Caco-2 (cell line): ENCODE results near the gene LRRC7. TPM values are rescaled to one million over a fixed set of nuclear protein-coding genes. Genes with fewer than 3 reads are reported as not detected.

Experiments used
- BruUV-seq: library from RNA; stranded (reverse); fragments of 400-500 nt; replicated peaks from 2 replicates; lab custom pipeline; 2021; lab: Mats Ljungman, UMichigan
- CTCF ChIA-PET: fragments of 300-600 bp; sonication (Branson Sonifier 250); formaldehyde crosslinking; loops from one replicate; lab custom pipeline; 2022; ENCODE audit warnings: antibody characterized with exemption; lab: Charles Lee
- POLR2A ChIA-PET: fragments of 300-600 bp; sonication (Branson Sonifier 250); formaldehyde crosslinking; loops from one replicate; lab custom pipeline; 2022; ENCODE audit warnings: antibody characterized with exemption; lab: Charles Lee
- DNase-seq, 2 experiments: peaks; one replicate each; pipeline versions ENCODE4 v3.0.0 to v3.0.0-alpha.2; 2020 to 2022
- H3K27me3 ChIP-seq: replicated peaks from 2 replicates; pipeline ENCODE4 v1.6.0; 2011; ENCODE audit warnings: low read length; ENCODE audit not compliant: control insufficient read depth, insufficient read depth
- H3K36me3 ChIP-seq: 2 replicates; pipeline ENCODE4 v1.5.1; 2011; ENCODE audit warnings: low read length; ENCODE audit not compliant: control insufficient read depth, insufficient read depth
- H3K4me1 ChIP-seq: fragments of 250-450 bp; sonication (Bioruptor Pico); 2 replicates; pipeline ENCODE4 v1.5.1; 2020; ENCODE audit warnings: mild to moderate bottlenecking
- H3K4me3 ChIP-seq: 2 replicates; pipeline ENCODE4 v1.5.1; 2011; ENCODE audit warnings: low read depth, mild to moderate bottlenecking, control low read depth, low read length
- H3K9me3 ChIP-seq: fragments of 250-450 bp; sonication (Bioruptor Pico); 2 replicates; pipeline ENCODE4 v1.5.1; 2020; ENCODE audit warnings: mild to moderate bottlenecking, moderate library complexity
- H3K27ac Mint-ChIP-seq: one replicate; pipeline ENCODE4 v1.8.0; 2022; ENCODE audit warnings: mixed read lengths; ENCODE audit not compliant: unreplicated experiment
- H3K27me3 Mint-ChIP-seq: one replicate; pipeline ENCODE4 v1.8.0; 2022; ENCODE audit warnings: mixed read lengths; ENCODE audit not compliant: insufficient read depth, unreplicated experiment
- H3K36me3 Mint-ChIP-seq: one replicate; pipeline ENCODE4 v1.8.0; 2022; ENCODE audit warnings: mild to moderate bottlenecking, mixed read lengths; ENCODE audit not compliant: insufficient read depth, unreplicated experiment
- H3K4me1 Mint-ChIP-seq: one replicate; pipeline ENCODE4 v1.8.0; 2022; ENCODE audit warnings: low read depth, mixed read lengths; ENCODE audit not compliant: unreplicated experiment
- H3K4me3 Mint-ChIP-seq: one replicate; pipeline ENCODE4 v1.8.0; 2022; ENCODE audit warnings: mild to moderate bottlenecking, moderate library complexity, mixed read lengths; ENCODE audit not compliant: unreplicated experiment
- H3K9me3 Mint-ChIP-seq: one replicate; pipeline ENCODE4 v1.8.0; 2022; ENCODE audit warnings: mixed read lengths; ENCODE audit not compliant: unreplicated experiment
- CTCF ChIP-seq, 2 experiments: fragments of 200-600 bp in 1 of 2; IDR thresholded peaks; 1 replicate in 1 of 2; 2 replicates in 1 of 2; pipeline versions ENCODE4 v1.5.1 to v1.8.0; 2011 to 2022; ENCODE audit warnings: antibody characterized with exemption in 1 of 2, control low read depth in 1 of 2, inconsistent platforms in 1 of 2, low read depth in 1 of 2, low read length in 1 of 2, mild to moderate bottlenecking in 1 of 2, moderate library complexity in 1 of 2; ENCODE audit not compliant: insufficient read depth in 1 of 2, severe bottlenecking in 1 of 2, unreplicated experiment in 1 of 2
- intact Hi-C: fragments of 100-400 bp; cut with micrococcal nuclease; formaldehyde crosslinking; loops from one replicate; pipeline ENCODE4 v1.10.0; 2022; ENCODE audit not compliant: unreplicated experiment
- total RNA-seq: library from RNA; stranded (reverse); gene quantifications from 2 replicates; pipeline ENCODE4 v1.2.3, GENCODE V29; 2022

The LRRC7 gene
- total RNA-seq, 1 experiment from 2014 or later, result 8.5 TPM

GRCh38 chr1:69572921-69573320, 5.2 kb downstream of the LRRC7 start:
- BruUV-seq, result no TSS peak
- H3K36me3 Mint-ChIP-seq, result no peaks in the 10 kb centered on the region

GRCh38 chr1:69573911-69574310, 6.2 kb downstream of the LRRC7 start:
- no peaks in the 10 kb centered on the region for H3K27me3 Mint-ChIP-seq
- no peak for TF ChIP-seq CTCF (IDR thresholded peaks at IDR 0.05; ENCODE audit: insufficient read depth in 1 of 2, low read depth in 1 of 2, low read length in 1 of 2, severe bottlenecking in 1 of 2, unreplicated experiment in 1 of 2)
- no peaks in the 10 kb centered on the region for H3K4me1 Mint-ChIP-seq
- no peak for DNase-seq
- no peak overlapping the region for H3K27ac Mint-ChIP-seq
- ChIA-PET POLR2A (no interaction called here), CTCF (no interaction called here)
- no TSS peak for BruUV-seq
- Histone ChIP-seq H3K27me3 (no peaks in the 10 kb centered on the region), H3K4me3 (no peak overlapping the region), H3K9me3 (no peaks in the 10 kb centered on the region), H3K4me1 (no peaks in the 10 kb centered on the region), H3K36me3 (no peaks in the 10 kb centered on the region)
- H3K4me3 Mint-ChIP-seq, result no peak overlapping the region
- no peaks in the 10 kb centered on the region for H3K9me3 Mint-ChIP-seq
- intact Hi-C loops, result no loop called here
- H3K36me3 Mint-ChIP-seq, result no peaks in the 10 kb centered on the region

More at GRCh38 chr1:69572921-69573320, 5.2 kb downstream of the LRRC7 start:
- no peaks in the 10 kb centered on the region for H3K36me3 ChIP-seq
- no peaks in the 10 kb centered on the region for H3K27me3 Mint-ChIP-seq
- intact Hi-C loops, result no loop called here
- H3K27me3 ChIP-seq, result no peaks in the 10 kb centered on the region
- CTCF ChIA-PET, result no interaction called here
- H3K4me3 ChIP-seq, result no peak overlapping the region
- no peaks in the 10 kb centered on the region for H3K4me1 ChIP-seq
- no peaks in the 10 kb centered on the region for H3K4me1 Mint-ChIP-seq
- H3K4me3 Mint-ChIP-seq, result no peak overlapping the region
- H3K9me3 ChIP-seq, result no peaks in the 10 kb centered on the region
- POLR2A ChIA-PET, result no interaction called here
- no peak for TF ChIP-seq CTCF (IDR thresholded peaks at IDR 0.05; ENCODE audit: insufficient read depth in 1 of 2, low read depth in 1 of 2, low read length in 1 of 2, severe bottlenecking in 1 of 2, unreplicated experiment in 1 of 2)
- H3K27ac Mint-ChIP-seq, result no peak overlapping the region
- H3K9me3 Mint-ChIP-seq, result no peaks in the 10 kb centered on the region
- DNase-seq, result no peak

GRCh38 chr1:69585666-69586065, 17.9 kb downstream of the LRRC7 start:
- no peak for DNase-seq
- Mint-ChIP-seq H3K27me3 (no peaks in the 10 kb centered on the region), H3K9me3 (no peaks in the 10 kb centered on the region), H3K4me3 (no peak overlapping the region), H3K4me1 (no peaks in the 10 kb centered on the region), H3K36me3 (no peaks in the 10 kb centered on the region), H3K27ac (no peak overlapping the region)
- Histone ChIP-seq H3K27me3 (no peaks in the 10 kb centered on the region), H3K4me1 (no peaks in the 10 kb centered on the region), H3K9me3 (no peaks in the 10 kb centered on the region), H3K36me3 (no peaks in the 10 kb centered on the region), H3K4me3 (no peak overlapping the region)
- CTCF ChIA-PET, result no interaction called here
- intact Hi-C loops, result no loop called here
- POLR2A ChIA-PET, result no interaction called here
- no peak for TF ChIP-seq CTCF (IDR thresholded peaks at IDR 0.05; ENCODE audit: insufficient read depth in 1 of 2, low read depth in 1 of 2, low read length in 1 of 2, severe bottlenecking in 1 of 2, unreplicated experiment in 1 of 2)
- no TSS peak for BruUV-seq
